KMS-11 (cell line): ENCODE measurements around the gene MDFI.

Experiments
- H2AFZ ChIP-seq: fragments of 200-600 bp; sonication (generic); 2 replicates; pipeline ENCODE4 v1.6.1; 2016; ENCODE audit warnings: antibody characterized with exemption, mixed run types, low read depth
- H3K27ac ChIP-seq: fragments of 200-600 bp; sonication (generic); 2 replicates; pipeline ENCODE4 v1.6.1; 2016; ENCODE audit warnings: mild to moderate bottlenecking, mixed run types
- H3K27me3 ChIP-seq: fragments of 200-600 bp; sonication (generic); 2 replicates; pipeline ENCODE4 v1.6.1; 2017; ENCODE audit warnings: mild to moderate bottlenecking, low read depth, mixed run types, moderate library complexity; ENCODE audit not compliant: insufficient read depth
- H3K36me3 ChIP-seq: fragments of 200-600 bp; sonication (generic); 2 replicates; pipeline ENCODE4 v1.6.1; 2017; ENCODE audit warnings: mild to moderate bottlenecking, mixed run types; ENCODE audit not compliant: insufficient read depth
- H3K4me1 ChIP-seq: fragments of 200-600 bp; sonication (generic); 2 replicates; pipeline ENCODE4 v1.6.1; 2016; ENCODE audit warnings: mild to moderate bottlenecking, low read depth, mixed run types; ENCODE audit not compliant: poor library complexity, severe bottlenecking
- H3K4me2 ChIP-seq: fragments of 200-600 bp; sonication (generic); 2 replicates; pipeline ENCODE4 v1.7.0; 2016; ENCODE audit warnings: mild to moderate bottlenecking, mixed run types
- H3K4me3 ChIP-seq: fragments of 200-600 bp; sonication (generic); IDR thresholded peaks from 2 replicates; pipeline ENCODE4 v1.6.1; 2017; ENCODE audit warnings: low read depth, low read length, mixed read lengths; ENCODE audit not compliant: insufficient read depth
- H3K79me2 ChIP-seq: fragments of 200-600 bp; sonication (generic); 2 replicates; pipeline ENCODE4 v1.6.1; 2016; ENCODE audit warnings: low read depth, mixed run types; ENCODE audit not compliant: insufficient read depth
- H3K9ac ChIP-seq: fragments of 200-600 bp; sonication (generic); 2 replicates; pipeline ENCODE4 v1.6.1; 2016; ENCODE audit warnings: mild to moderate bottlenecking, mixed run types
- H4K20me1 ChIP-seq: fragments of 200-600 bp; sonication (generic); 2 replicates; pipeline ENCODE4 v1.6.1; 2016; ENCODE audit warnings: mild to moderate bottlenecking, mixed run types; ENCODE audit not compliant: insufficient read depth
- TF ChIP-seq, protein P1 (sequence below): fragments of 200-600 bp; sonication (generic); conservative IDR thresholded peaks from 2 replicates; pipeline ENCODE4 v1.6.1; 2017; ENCODE audit warnings: low read depth, mild to moderate bottlenecking, antibody characterized with exemption, low read length, moderate library complexity, mixed read lengths

Gene MDFI

DNA sequence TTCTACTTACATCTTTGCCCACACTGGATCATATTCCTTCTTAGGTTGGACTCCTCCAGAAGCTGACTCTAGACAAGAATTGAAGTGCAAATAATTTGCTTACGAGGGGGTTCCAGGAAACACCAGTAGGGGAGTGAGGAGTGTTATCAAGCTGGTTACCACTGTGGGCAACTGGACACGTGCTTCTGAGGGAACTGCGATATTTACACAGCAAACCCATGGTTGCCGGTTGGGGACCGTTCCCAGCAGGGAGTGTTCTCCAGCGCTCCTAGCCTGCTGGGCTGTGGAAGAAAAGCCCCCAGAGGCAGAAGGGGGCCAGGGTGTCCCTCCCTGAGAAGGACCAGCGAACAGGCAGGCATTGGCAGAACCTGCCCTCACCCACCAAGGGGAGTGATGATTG lies 21.7 kb downstream of the MDFI start:
- no peaks in the 10 kb centered on the region for H3K4me1 ChIP-seq
- H3K27me3 ChIP-seq = peaks cover 31% of the 10 kb centered on the region

DNA sequence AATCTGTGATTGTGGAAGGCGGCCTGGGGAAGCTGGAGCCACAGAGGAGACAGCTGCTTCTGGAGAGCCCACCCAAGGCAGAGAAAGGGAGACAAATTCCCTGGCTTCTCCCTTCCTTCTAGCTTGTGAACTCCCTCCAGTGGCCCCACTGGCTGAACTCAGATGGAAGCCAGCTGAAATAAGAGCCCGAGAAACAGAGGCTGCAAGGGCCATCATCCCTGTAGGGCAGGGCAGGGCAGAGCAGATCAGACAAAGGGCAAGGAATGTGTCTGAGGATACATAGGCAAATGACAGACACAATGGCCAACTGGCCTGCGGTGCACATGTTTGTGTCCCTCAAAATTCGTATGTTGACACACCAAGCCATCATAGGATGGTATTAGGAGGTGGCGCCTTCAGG lies 25.3 kb downstream of the MDFI start:
- no peaks in the 10 kb centered on the region for H3K4me1 ChIP-seq
- no peaks in the 10 kb centered on the region for H4K20me1 ChIP-seq
- H3K36me3 ChIP-seq = no peaks in the 10 kb centered on the region
- no peak overlapping the region for H3K4me2 ChIP-seq
- TF ChIP-seq, protein P1, sequence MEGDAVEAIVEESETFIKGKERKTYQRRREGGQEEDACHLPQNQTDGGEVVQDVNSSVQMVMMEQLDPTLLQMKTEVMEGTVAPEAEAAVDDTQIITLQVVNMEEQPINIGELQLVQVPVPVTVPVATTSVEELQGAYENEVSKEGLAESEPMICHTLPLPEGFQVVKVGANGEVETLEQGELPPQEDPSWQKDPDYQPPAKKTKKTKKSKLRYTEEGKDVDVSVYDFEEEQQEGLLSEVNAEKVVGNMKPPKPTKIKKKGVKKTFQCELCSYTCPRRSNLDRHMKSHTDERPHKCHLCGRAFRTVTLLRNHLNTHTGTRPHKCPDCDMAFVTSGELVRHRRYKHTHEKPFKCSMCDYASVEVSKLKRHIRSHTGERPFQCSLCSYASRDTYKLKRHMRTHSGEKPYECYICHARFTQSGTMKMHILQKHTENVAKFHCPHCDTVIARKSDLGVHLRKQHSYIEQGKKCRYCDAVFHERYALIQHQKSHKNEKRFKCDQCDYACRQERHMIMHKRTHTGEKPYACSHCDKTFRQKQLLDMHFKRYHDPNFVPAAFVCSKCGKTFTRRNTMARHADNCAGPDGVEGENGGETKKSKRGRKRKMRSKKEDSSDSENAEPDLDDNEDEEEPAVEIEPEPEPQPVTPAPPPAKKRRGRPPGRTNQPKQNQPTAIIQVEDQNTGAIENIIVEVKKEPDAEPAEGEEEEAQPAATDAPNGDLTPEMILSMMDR = no peak
- H3K27ac ChIP-seq = no peak overlapping the region
- no peak overlapping the region for H3K4me3 ChIP-seq
- no peak overlapping the region for H3K9ac ChIP-seq
- peaks cover 4% of the 10 kb centered on the region; the same call in 1 of the 2 replicates for H3K27me3 ChIP-seq
- no peaks in the 10 kb centered on the region for H3K79me2 ChIP-seq
- no peak overlapping the region for H2AFZ ChIP-seq

More for the DNA sequence above, 21.7 kb downstream of the MDFI start:
- Histone ChIP-seq H2AFZ (no peak overlapping the region), H3K9ac (no peak overlapping the region), H4K20me1 (no peaks in the 10 kb centered on the region), H3K27ac (no peak overlapping the region), H3K4me2 (no peak overlapping the region), H3K4me3 (no peak overlapping the region), H3K79me2 (no peaks in the 10 kb centered on the region), H3K36me3 (no peaks in the 10 kb centered on the region)
- TF ChIP-seq, protein P1 = no peak

DNA sequence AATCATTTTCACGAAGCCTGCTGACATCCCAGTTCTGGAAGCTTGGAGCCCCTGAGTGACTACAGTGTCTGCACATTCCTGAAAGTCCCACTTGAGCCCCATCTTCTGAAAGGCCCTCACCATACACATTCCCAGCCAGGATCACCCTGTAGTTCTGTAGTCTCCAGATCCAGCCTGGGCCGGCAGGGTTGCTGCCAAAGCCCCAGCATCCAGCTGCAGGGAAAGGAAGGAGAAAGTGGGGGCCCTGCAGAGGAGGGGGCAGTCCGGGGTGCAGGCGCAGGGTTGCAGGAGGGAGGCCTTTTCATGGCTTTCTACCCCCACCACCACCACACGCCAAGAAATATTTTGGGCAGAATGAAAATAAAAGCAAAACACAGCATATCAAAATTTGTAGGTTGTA lies 26.0 kb downstream of the MDFI start:
- Histone ChIP-seq H3K27me3 (no peaks in the 10 kb centered on the region), H3K79me2 (no peaks in the 10 kb centered on the region), H2AFZ (no peak overlapping the region), H3K4me3 (no peak overlapping the region), H3K36me3 (no peaks in the 10 kb centered on the region), H3K4me2 (no peak overlapping the region), H4K20me1 (no peaks in the 10 kb centered on the region), H3K27ac (no peak overlapping the region), H3K4me1 (no peaks in the 10 kb centered on the region), H3K9ac (no peak overlapping the region)
- TF ChIP-seq, protein P1 = no peak

DNA sequence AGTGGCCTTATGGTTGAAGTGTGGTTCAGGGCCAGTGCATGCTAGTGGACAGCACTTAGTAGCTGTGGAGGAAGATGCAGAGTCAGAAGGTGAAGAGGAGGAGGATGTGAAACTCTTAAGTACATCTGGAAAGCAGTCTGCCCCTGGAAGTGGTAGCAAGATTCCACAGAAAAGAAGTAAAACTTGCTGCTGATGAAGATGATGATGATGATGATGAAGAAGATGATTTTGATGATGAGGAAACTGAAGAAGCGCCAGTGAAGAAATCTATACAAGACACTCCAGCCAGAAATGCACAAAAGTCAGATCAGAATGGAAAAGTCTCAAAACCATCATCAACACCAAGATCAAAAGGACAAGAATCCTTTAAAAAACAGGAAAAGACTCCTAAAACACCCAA lies 28.9 kb downstream of the MDFI start:
- TF ChIP-seq, protein P1 = no peak
- no peak overlapping the region for H3K9ac ChIP-seq
- H2AFZ ChIP-seq = no peak overlapping the region
- H3K79me2 ChIP-seq = no peaks in the 10 kb centered on the region
- no peaks in the 10 kb centered on the region for H3K36me3 ChIP-seq
- no peaks in the 10 kb centered on the region for H3K4me1 ChIP-seq
- no peak overlapping the region for H3K4me2 ChIP-seq
- H3K4me3 ChIP-seq = no peak overlapping the region
- no peaks in the 10 kb centered on the region for H4K20me1 ChIP-seq
- H3K27me3 ChIP-seq = no peaks in the 10 kb centered on the region
- no peak overlapping the region for H3K27ac ChIP-seq
